Dendritic cell treated with granulocyte-macrophage colony-stimulating factor and Interleukin-4, amounts not matched to agents 40 ng/mL and 50 ng/mL, for 4 days (primary cell): ENCODE measurements around the gene TIGAR.
A peak's percentile ranks its signal among the peaks of the same experiment; 100 is the strongest.

Experiments used
- H3K27ac Mint-ChIP-seq: one replicate; pipeline ENCODE4 v1.8.0; 2022; ENCODE audit warnings: mild to moderate bottlenecking, mixed read lengths
- H3K27me3 Mint-ChIP-seq: one replicate; pipeline ENCODE4 v1.8.0; 2022; ENCODE audit warnings: mild to moderate bottlenecking, mixed read lengths
- H3K36me3 Mint-ChIP-seq: one replicate; pipeline ENCODE4 v1.8.0; 2022; ENCODE audit warnings: low read depth, mixed read lengths
- H3K4me1 Mint-ChIP-seq: one replicate; pipeline ENCODE4 v1.8.0; 2022; ENCODE audit warnings: low read depth, mixed read lengths
- H3K4me3 Mint-ChIP-seq: one replicate; pipeline ENCODE4 v1.8.0; 2022; ENCODE audit warnings: mild to moderate bottlenecking, moderate library complexity, mixed read lengths
- H3K9me3 Mint-ChIP-seq: one replicate; pipeline ENCODE4 v1.8.0; 2022; ENCODE audit warnings: mixed read lengths
- intact Hi-C: fragments of 100-400 bp; cut with micrococcal nuclease; formaldehyde crosslinking; loops from one replicate; pipeline ENCODE4 v1.15.0; 2022

The TIGAR gene, protein sequence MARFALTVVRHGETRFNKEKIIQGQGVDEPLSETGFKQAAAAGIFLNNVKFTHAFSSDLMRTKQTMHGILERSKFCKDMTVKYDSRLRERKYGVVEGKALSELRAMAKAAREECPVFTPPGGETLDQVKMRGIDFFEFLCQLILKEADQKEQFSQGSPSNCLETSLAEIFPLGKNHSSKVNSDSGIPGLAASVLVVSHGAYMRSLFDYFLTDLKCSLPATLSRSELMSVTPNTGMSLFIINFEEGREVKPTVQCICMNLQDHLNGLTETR

DNA sequence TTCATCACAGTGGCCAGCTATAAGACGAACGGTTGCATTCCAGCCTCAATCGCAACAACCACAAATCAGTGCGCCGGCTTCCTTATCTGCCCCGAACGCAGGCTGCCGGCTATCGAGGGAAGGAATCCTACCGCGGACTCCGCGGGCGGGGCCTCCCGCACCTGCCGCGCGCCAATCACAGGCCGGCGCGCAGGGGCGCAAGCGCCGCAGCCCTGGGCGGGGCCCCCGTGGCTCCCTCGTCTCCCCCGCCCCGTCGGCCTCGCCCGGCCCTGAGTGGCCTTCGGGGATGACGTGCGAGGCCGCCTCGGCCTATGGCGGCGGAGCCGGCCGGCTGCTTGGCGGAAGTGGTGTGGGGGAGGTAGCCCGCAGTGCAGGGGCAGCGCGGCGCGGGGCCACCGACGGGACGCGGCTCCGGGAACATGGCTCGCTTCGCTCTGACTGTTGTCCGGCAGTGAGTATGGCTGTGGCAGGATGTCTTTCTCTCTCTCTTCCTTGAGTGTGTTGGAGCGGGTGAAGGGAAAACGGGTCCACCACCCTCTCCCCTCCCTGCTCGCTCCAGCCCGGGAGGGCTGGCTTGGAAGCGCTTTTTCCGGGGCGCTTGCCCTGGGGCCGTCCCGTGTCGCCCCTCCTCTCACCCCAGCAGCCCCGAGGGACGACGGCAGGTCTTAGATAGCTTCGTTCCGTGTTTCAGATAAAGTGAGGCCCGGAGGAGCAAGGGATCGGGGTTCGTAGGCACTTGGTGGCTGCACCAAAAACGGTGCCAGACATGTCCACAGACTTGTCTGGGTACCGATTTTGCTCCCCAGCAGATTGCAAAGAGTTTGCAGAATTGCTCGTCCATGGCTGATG lies at the start of gene TIGAR:
TSS of gene TIGAR (plus strand) at position 361 of the 849 bp plus-strand sequence. CDS start at position 420, 59 bp downstream.
- Mint-ChIP-seq H3K4me3 (peak within 1 kb of the TSS; percentile 98), H3K9me3 (no peaks in the 10 kb centered on the region), H3K36me3 (peaks cover 21% of the 10 kb centered on the region), H3K27ac (peak within 1 kb of the TSS; percentile 98), H3K27me3 (peaks cover 4% of the 10 kb centered on the region), H3K4me1 (peaks cover 38% of the 10 kb centered on the region)
- intact Hi-C loops: loop anchor here (5.0 kb wide), 4 partner anchors 34 to 449 kb away; partner anchors contain the start of genes PARP11 and RAD51AP1

DNA sequence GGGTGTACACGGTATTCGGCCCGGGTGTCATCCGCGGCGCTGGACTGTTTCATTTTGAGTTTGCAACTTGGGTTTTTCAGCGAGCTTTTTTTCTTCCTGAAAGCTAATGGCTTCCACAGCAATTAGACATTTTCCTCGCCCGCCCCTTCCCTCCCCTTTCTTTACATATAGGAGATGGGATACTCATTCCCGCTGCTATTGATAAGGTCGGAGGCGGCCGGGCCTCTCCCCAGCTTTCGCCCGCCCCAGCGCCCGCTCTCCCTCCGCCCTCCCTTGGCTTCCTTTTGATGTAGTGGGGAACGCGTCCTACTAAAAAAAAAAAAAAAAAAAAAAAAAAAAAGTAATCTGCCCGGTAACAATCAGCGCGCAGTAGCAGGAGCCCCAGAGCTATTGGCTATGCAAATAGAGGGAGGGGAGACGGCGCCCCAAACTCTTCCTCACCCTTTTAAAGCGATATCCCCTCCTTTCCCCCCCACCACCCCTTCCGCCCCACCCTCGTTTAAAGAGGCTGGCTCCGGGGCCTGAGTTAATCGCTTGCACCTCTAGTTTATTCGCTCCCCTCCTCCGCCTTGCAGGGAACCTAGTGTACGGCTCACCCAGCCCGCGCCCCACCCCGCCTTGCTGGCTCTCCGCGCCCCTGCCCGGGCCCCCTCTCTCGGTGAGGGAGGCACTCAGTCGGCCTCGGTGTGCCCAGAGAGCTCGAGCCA lies 49.1 kb upstream of the TIGAR start:
- peaks cover 71% of the 10 kb centered on the region for H3K4me1 Mint-ChIP-seq
- H3K36me3 Mint-ChIP-seq: peaks cover 6% of the 10 kb centered on the region

DNA sequence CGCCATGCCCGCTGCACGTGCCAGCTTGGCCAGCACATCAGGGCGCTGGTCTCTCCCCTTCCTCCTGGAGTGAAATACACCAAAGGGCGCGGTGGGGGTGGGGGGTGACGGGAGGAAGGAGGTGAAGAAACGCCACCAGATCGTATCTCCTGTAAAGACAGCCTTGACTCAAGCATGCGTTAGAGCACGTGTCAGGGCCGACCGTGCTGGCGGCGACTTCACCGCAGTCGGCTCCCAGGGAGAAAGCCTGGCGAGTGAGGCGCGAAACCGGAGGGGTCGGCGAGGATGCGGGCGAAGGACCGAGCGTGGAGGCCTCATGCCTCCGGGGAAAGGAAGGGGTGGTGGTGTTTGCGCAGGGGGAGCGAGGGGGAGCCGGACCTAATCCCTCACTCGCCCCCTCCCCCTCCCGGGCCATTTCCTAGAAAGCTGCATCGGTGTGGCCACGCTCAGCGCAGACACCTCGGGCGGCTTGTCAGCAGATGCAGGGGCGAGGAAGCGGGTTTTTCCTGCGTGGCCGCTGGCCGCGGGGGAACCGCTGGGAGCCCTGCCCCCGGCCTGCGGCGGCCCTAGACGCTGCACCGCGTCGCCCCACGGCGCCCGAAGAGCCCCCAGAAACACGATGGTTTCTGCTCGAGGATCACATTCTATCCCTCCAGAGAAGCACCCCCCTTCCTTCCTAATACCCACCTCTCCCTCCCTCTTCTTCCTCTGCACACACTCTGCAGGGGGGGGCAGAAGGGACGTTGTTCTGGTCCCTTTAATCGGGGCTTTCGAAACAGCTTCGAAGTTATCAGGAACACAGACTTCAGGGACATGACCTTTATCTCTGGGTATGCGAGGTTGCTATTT lies 48.4 kb upstream of the TIGAR start:
- H3K9me3 Mint-ChIP-seq: no peaks in the 10 kb centered on the region
- H3K4me1 Mint-ChIP-seq: peaks cover 75% of the 10 kb centered on the region
- peaks cover 81% of the 10 kb centered on the region for H3K27me3 Mint-ChIP-seq
- peak overlapping the region; percentile 76 for H3K27ac Mint-ChIP-seq
- H3K4me3 Mint-ChIP-seq: peak overlapping the region; percentile 89
- intact Hi-C loops: loop anchor here (5.0 kb wide), 1 partner anchor 400 kb away; the partner anchor contains the start of gene PARP11
- peaks cover 6% of the 10 kb centered on the region for H3K36me3 Mint-ChIP-seq

More for the DNA sequence above, 49.1 kb upstream of the TIGAR start:
- H3K27me3 Mint-ChIP-seq: peaks cover 81% of the 10 kb centered on the region
- peak overlapping the region; percentile 66 for H3K4me3 Mint-ChIP-seq
- H3K9me3 Mint-ChIP-seq: no peaks in the 10 kb centered on the region
- intact Hi-C loops: loop anchor here (1.0 to 5.0 kb wide), 2 partner anchors 57 to 400 kb away; partner anchors contain the start of gene PARP11
- peak overlapping the region; percentile 76 for H3K27ac Mint-ChIP-seq

DNA sequence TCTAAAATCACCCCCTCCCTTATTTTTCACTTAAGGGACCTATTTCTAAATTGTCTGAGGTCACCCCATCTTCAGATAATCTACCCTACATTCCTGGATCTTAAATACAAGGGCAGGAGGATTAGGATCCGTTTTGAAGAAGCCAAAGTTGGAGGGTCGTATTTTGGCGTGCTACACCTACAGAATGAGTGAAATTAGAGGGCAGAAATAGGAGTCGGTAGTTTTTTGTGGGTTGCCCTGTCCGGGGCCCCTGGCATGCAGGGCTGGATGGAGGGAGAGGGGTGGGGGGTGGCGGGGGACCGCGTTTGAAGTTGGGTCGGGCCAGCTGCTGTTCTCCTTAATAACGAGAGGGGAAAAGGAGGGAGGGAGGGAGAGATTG lies 47.8 kb upstream of the TIGAR start:
- no peaks in the 10 kb centered on the region for H3K9me3 Mint-ChIP-seq
- H3K4me1 Mint-ChIP-seq: peaks cover 78% of the 10 kb centered on the region
- peak overlapping the region; percentile 89 for H3K4me3 Mint-ChIP-seq
- H3K27ac Mint-ChIP-seq: peak overlapping the region; percentile 83
- intact Hi-C loops: loop anchor here (5.0 kb wide), 1 partner anchor 401 kb away; the partner anchor contains the start of gene PARP11
- peaks cover 6% of the 10 kb centered on the region for H3K36me3 Mint-ChIP-seq
- peaks cover 77% of the 10 kb centered on the region for H3K27me3 Mint-ChIP-seq

DNA sequence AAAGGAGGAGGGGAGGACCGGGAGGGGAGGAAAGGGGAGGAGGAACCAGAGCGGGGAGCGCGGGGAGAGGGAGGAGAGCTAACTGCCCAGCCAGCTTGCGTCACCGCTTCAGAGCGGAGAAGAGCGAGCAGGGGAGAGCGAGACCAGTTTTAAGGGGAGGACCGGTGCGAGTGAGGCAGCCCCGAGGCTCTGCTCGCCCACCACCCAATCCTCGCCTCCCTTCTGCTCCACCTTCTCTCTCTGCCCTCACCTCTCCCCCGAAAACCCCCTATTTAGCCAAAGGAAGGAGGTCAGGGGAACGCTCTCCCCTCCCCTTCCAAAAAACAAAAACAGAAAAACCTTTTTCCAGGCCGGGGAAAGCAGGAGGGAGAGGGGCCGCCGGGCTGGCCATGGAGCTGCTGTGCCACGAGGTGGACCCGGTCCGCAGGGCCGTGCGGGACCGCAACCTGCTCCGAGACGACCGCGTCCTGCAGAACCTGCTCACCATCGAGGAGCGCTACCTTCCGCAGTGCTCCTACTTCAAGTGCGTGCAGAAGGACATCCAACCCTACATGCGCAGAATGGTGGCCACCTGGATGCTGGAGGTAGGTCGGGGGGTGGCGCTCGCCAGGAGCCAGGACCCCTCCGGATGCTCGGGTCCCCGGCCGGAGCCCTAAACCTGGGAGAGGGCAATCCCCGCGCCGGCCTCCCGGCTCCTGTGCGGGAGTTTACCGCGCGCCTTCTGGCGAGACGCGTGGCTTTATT lies 47.2 kb upstream of the TIGAR start, which contains the start of gene CCND2:
TSS of gene CCND2 (plus strand) at position 111 of the 744 bp plus-strand sequence. CDS start at position 390, 279 bp downstream.
- H3K27me3 Mint-ChIP-seq: peaks cover 72% of the 10 kb centered on the region
- peak within 1 kb of the TSS; percentile 89 for H3K4me3 Mint-ChIP-seq
- intact Hi-C loops: loop anchor here (5.0 kb wide), 1 partner anchor 402 kb away; the partner anchor contains the start of gene PARP11
- H3K36me3 Mint-ChIP-seq: peaks cover 6% of the 10 kb centered on the region
- H3K27ac Mint-ChIP-seq: peak within 1 kb of the TSS; percentile 83
- H3K9me3 Mint-ChIP-seq: no peaks in the 10 kb centered on the region
- H3K4me1 Mint-ChIP-seq: peaks cover 78% of the 10 kb centered on the region

DNA sequence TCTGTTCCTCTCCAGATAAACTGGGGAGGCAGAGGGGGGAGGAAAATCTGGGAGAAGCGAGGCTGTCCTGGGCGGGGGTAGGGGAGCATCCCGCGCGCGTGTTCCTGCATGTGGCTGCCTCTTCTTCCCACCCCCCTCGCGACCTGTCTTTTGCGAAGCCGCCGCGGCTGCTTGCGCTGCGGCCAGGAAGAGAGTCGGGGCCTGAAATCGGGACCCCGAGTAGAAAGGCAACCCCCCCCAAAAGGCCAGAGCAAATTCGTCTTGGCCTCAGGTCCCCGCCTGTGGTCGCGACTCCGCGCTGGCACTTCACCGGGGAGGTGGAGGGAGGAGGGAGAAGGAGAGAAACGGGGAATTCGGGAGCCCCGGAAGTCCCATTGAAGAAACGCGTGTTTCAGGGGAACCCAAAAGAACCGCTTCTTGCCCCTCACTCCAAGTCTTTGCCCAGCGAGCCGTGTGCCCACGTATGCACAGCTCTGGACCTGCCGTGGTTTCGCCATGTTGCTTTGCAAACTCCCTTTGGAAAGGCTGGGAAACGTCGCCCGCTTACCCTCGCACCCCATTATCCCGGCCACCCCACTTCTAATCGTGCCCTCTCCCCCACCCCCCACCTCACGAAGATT lies 46.5 kb upstream of the TIGAR start:
- peak overlapping the region; percentile 83 for H3K27ac Mint-ChIP-seq
- H3K9me3 Mint-ChIP-seq: no peaks in the 10 kb centered on the region
- H3K36me3 Mint-ChIP-seq: peaks cover 6% of the 10 kb centered on the region
- peak overlapping the region; percentile 89 for H3K4me3 Mint-ChIP-seq
- peaks cover 67% of the 10 kb centered on the region for H3K27me3 Mint-ChIP-seq
- intact Hi-C loops: loop anchor here (5.0 kb wide), 1 partner anchor 402 kb away; the partner anchor contains the start of gene PARP11
- peaks cover 75% of the 10 kb centered on the region for H3K4me1 Mint-ChIP-seq

DNA sequence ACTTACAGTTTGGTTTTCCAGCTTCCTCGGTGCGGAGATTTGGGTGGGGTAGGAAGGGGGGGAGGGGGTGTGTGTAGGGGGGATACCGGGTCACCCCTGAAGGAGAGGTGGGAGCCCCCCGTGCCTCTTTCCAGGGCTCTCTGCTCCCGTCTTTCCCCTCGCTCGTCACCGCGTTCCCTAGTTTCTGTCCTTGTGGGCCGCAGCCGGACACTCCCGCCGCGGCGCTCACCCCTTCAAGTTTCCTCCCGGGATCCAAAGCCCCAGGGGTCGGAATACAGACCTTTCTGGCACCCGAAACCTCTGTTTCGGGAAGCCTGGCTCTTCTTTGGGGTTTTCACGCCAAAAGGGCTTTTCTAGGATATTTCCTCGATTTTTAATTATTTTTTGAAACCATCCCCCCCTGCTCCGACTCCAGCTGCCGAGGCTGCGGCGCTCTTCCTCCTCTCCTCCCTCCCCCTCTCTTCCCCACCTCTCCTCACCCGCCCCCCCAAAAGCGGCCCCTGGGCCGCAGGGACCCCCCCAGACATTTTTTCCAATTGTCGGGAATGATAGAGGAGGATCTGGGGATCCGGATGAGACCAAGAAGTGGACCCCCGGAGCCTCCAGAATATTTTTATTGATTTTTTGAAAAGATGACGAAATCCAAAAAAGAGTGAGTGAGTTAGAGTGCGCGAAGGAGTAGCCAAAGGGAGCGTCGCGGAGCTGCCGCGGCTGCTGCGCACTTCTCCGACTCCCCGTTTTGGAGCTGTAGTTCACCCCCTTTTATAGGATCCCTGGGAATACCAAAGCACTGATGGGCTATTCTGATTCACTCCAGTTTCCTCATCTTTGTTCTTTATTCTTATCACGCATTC lies 45.8 kb upstream of the TIGAR start:
- peak overlapping the region; percentile 83 for H3K27ac Mint-ChIP-seq
- H3K4me3 Mint-ChIP-seq: peak overlapping the region; percentile 89
- peaks cover 72% of the 10 kb centered on the region for H3K4me1 Mint-ChIP-seq
- no peaks in the 10 kb centered on the region for H3K9me3 Mint-ChIP-seq
- H3K36me3 Mint-ChIP-seq: peaks cover 8% of the 10 kb centered on the region
- intact Hi-C loops: no loop called here
- peaks cover 61% of the 10 kb centered on the region for H3K27me3 Mint-ChIP-seq

DNA sequence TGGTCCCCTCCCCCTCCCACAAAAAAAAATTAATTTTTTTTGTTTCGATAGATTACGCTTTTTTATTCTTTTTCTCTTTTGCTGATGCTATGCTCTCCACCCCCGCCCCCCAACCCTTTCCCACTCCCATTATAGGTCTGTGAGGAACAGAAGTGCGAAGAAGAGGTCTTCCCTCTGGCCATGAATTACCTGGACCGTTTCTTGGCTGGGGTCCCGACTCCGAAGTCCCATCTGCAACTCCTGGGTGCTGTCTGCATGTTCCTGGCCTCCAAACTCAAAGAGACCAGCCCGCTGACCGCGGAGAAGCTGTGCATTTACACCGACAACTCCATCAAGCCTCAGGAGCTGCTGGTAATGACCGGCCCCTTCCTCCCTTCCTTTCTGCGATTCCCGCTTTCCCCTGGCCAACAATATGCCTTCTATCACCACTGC lies 45.1 kb upstream of the TIGAR start:
- H3K4me3 Mint-ChIP-seq: peak overlapping the region; percentile 23
- H3K4me1 Mint-ChIP-seq: peaks cover 75% of the 10 kb centered on the region
- peaks cover 14% of the 10 kb centered on the region for H3K36me3 Mint-ChIP-seq
- H3K27ac Mint-ChIP-seq: no peak overlapping the region
- intact Hi-C loops: loop anchor here (2.0 kb wide), 1 partner anchor 391 kb away; no protein-coding TSS in a partner anchor
- H3K27me3 Mint-ChIP-seq: peaks cover 61% of the 10 kb centered on the region
- H3K9me3 Mint-ChIP-seq: no peaks in the 10 kb centered on the region

DNA sequence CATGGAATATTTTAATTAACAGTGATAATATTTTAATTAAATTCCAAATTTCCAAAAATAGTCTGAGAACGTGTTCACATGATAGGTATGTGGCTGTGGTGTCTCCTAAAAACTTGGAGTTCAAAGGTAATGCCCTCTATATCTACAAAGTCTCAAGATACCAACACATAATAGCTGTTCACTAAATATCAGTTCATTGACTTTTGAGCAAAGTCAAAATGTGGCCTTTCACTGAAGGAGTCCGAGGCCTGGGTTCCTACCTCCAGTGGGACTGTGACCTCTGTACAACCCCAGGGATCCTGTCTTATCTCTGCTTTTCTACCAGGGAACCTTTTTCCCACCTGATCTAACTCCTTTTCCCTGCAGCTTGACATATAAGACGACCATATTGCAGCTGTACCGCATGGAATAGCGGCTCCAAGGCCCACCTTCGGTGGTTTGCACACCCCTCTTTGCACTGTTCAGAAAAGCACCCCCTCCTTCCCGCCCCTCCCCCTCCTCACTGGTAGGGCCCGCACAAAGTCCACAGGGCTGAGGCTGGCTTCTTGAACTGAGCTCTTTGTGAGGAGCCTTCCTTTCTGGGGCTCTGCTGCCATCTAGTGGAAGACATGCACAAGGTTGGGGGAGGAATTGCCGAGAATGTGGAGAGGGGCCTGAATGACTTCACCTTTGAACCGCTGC lies 44.3 kb upstream of the TIGAR start:
- H3K4me1 Mint-ChIP-seq: peaks cover 73% of the 10 kb centered on the region
- H3K4me3 Mint-ChIP-seq: peak overlapping the region; percentile 40
- intact Hi-C loops: loop anchor here (1.0 to 2.0 kb wide), 3 partner anchors 239 to 392 kb away; no protein-coding TSS in a partner anchor
- no peaks in the 10 kb centered on the region for H3K9me3 Mint-ChIP-seq
- H3K27ac Mint-ChIP-seq: no peak overlapping the region
- peaks cover 21% of the 10 kb centered on the region for H3K36me3 Mint-ChIP-seq
- H3K27me3 Mint-ChIP-seq: peaks cover 58% of the 10 kb centered on the region

DNA sequence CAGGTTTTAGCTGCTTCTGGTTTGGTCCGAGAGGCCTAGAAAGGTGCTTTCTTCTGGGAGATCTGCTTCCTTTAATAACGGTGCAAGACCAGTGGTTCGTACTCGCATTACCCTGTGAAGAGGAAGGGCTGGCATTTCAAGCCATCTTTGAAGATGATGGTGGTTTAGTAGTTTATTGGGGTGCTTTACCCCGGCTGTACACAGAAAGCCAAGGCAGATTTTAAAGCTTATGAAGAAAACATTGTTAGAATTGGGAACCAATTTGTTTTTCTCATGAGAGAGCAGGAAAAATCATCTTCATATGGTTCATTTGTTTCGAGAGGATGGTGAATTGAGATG lies 43.8 kb upstream of the TIGAR start:
- intact Hi-C loops: loop anchor here (1.0 to 2.0 kb wide), 3 partner anchors 240 to 392 kb away; no protein-coding TSS in a partner anchor
- Mint-ChIP-seq H3K4me1 (peaks cover 72% of the 10 kb centered on the region), H3K27ac (no peak overlapping the region), H3K4me3 (peak overlapping the region; percentile 40), H3K27me3 (peaks cover 54% of the 10 kb centered on the region), H3K9me3 (no peaks in the 10 kb centered on the region), H3K36me3 (peaks cover 25% of the 10 kb centered on the region)

DNA sequence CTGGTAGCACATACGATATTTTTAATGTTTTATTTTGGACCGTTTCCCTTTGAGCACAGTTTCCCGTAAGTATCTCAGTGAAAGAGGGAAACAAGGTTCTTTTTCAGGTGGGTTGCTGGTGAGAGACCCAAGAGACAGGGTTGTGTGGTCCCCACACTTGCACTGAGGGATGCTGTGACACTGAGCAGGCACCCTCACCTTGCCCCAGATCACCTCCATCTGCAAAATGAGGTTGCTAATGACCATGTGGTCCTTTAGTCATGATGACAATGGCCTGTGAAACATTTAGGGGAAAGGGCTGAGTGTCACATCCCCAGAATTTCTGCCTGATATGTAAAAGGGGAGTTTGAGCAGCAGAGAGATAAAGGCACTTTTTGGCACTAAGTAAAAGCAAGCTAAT lies 43.2 kb upstream of the TIGAR start:
- peaks cover 65% of the 10 kb centered on the region for H3K4me1 Mint-ChIP-seq
- no peaks in the 10 kb centered on the region for H3K9me3 Mint-ChIP-seq
- H3K27ac Mint-ChIP-seq: no peak overlapping the region
- H3K36me3 Mint-ChIP-seq: peaks cover 32% of the 10 kb centered on the region
- no peak overlapping the region for H3K4me3 Mint-ChIP-seq
- intact Hi-C loops: loop anchor here (1.0 to 2.0 kb wide), 4 partner anchors 171 to 393 kb away; no protein-coding TSS in a partner anchor
- H3K27me3 Mint-ChIP-seq: peaks cover 47% of the 10 kb centered on the region
